WTC11 (cell line): ENCODE results near the gene BCAS3. TPM values are rescaled to one million over a fixed set of nuclear protein-coding genes. Genes with fewer than 3 reads are reported as not detected.

Experiments
- ATAC-seq: fragments of 200-7000 bp; cut with Tn5 transposase; 2 replicates; pipeline ENCODE4 v1.10.0; 2021; ENCODE audit warnings: mild to moderate bottlenecking, moderate library complexity
- CTCF ChIA-PET: fragments of 300-600 bp; sonication (Branson Sonifier 250); formaldehyde crosslinking; loops from one replicate; lab custom pipeline; 2021; ENCODE audit warnings: antibody characterized with exemption; lab: Charles Lee
- POLR2A ChIA-PET: fragments of 350-600 bp; sonication (Branson Sonifier 250); formaldehyde crosslinking; loops from one replicate; lab custom pipeline; 2021; ENCODE audit warnings: antibody characterized with exemption; lab: Charles Lee
- DNase-seq: peaks from one replicate; pipeline ENCODE4 v3.0.0; 2021; ENCODE audit warnings: low spot score
- H3K27ac Mint-ChIP-seq: 2 replicates; pipeline ENCODE4 v1.8.0; 2021; ENCODE audit warnings: mixed read lengths
- H3K27me3 Mint-ChIP-seq: 2 replicates; pipeline ENCODE4 v1.8.0; 2021; ENCODE audit warnings: low read depth, mild to moderate bottlenecking, moderate library complexity, mixed read lengths
- H3K36me3 Mint-ChIP-seq: 2 replicates; pipeline ENCODE4 v1.8.0; 2021; ENCODE audit warnings: mixed read lengths
- H3K4me1 Mint-ChIP-seq: 2 replicates; pipeline ENCODE4 v1.8.0; 2022; ENCODE audit warnings: mixed read lengths
- H3K4me3 Mint-ChIP-seq: 2 replicates; pipeline ENCODE4 v1.8.0; 2021; ENCODE audit warnings: mild to moderate bottlenecking, moderate library complexity, mixed read lengths
- H3K9me3 Mint-ChIP-seq: 2 replicates; pipeline ENCODE4 v1.8.0; 2021; ENCODE audit warnings: mixed read lengths
- CBFB ChIP-seq: sonication (generic); formaldehyde crosslinking; IDR thresholded peaks from 2 replicates; pipeline ENCODE4 v1.8.1; 2022; ENCODE audit warnings: mild to moderate bottlenecking, low read depth, missing genetic modification reagents
- CREM ChIP-seq: sonication (generic); formaldehyde crosslinking; IDR thresholded peaks from 2 replicates; pipeline ENCODE4 v1.8.1; 2022; ENCODE audit warnings: mild to moderate bottlenecking, missing genetic modification reagents, moderate library complexity
- ESRRA ChIP-seq: sonication (generic); formaldehyde crosslinking; IDR thresholded peaks from 2 replicates; pipeline ENCODE4 v1.8.1; 2022; ENCODE audit warnings: mild to moderate bottlenecking, missing genetic modification reagents, borderline replicate concordance
- GTF2I ChIP-seq: fragments of 250-450 bp; sonication (Bioruptor Pico); conservative IDR thresholded peaks from 2 replicates; pipeline ENCODE4 v1.4.0; 2021; ENCODE audit warnings: mild to moderate bottlenecking
- KAT7 ChIP-seq: sonication (generic); formaldehyde crosslinking; IDR thresholded peaks from 2 replicates; pipeline ENCODE4 v1.8.1; 2023; ENCODE audit warnings: missing genetic modification reagents, mild to moderate bottlenecking, borderline replicate concordance
- NFATC4 ChIP-seq: fragments of 250-450 bp; sonication (Bioruptor Pico); IDR thresholded peaks from 2 replicates; pipeline ENCODE4 v1.9.0; 2021; ENCODE audit warnings: mild to moderate bottlenecking
- NFE2L1 ChIP-seq: sonication (generic); formaldehyde crosslinking; IDR thresholded peaks from 2 replicates; pipeline ENCODE4 v1.8.1; 2023; ENCODE audit warnings: missing genetic modification reagents
- PRRX2 ChIP-seq: fragments of 250-450 bp; sonication (Bioruptor Pico); IDR thresholded peaks from 2 replicates; pipeline ENCODE4 v1.8.0; 2021; ENCODE audit warnings: mild to moderate bottlenecking
- TP53 ChIP-seq: sonication (generic); formaldehyde crosslinking; IDR thresholded peaks from 2 replicates; pipeline ENCODE4 v1.8.1; 2023; ENCODE audit warnings: mild to moderate bottlenecking, missing genetic modification reagents
- ZBTB21 ChIP-seq: sonication (generic); formaldehyde crosslinking; IDR thresholded peaks from 2 replicates; pipeline ENCODE4 v1.8.1; 2023; ENCODE audit warnings: mild to moderate bottlenecking, missing genetic modification reagents, borderline replicate concordance
- ZNF263 ChIP-seq: sonication (generic); formaldehyde crosslinking; IDR thresholded peaks from 2 replicates; pipeline ENCODE4 v1.8.1; 2022; ENCODE audit warnings: low read depth, mild to moderate bottlenecking, moderate library complexity, missing genetic modification reagents
- total RNA-seq: library from RNA; stranded (reverse); gene quantifications from 3 replicates; pipeline ENCODE4 v1.2.3, GENCODE V29; 2021
- TF ChIP-seq, protein P1 (sequence below): sonication (generic); formaldehyde crosslinking; IDR thresholded peaks from 2 replicates; pipeline ENCODE4 v1.8.0; 2023; ENCODE audit warnings: missing genetic modification reagents
- TF ChIP-seq, protein P2 (sequence below): fragments of 250-450 bp; sonication (Bioruptor Pico); IDR thresholded peaks from 2 replicates; pipeline ENCODE4 v1.8.0; 2021; ENCODE audit warnings: mild to moderate bottlenecking
- TF ChIP-seq, protein P3 (sequence below): sonication (generic); formaldehyde crosslinking; IDR thresholded peaks from 2 replicates; pipeline ENCODE4 v1.8.1; 2023; ENCODE audit warnings: mild to moderate bottlenecking, missing genetic modification reagents, borderline replicate concordance
- TF ChIP-seq, protein P4 (sequence below): sonication (generic); formaldehyde crosslinking; conservative IDR thresholded peaks from 2 replicates; pipeline ENCODE4 v1.8.1; 2022; ENCODE audit warnings: mild to moderate bottlenecking, missing genetic modification reagents
- TF ChIP-seq, protein P5 (sequence below): sonication (generic); formaldehyde crosslinking; IDR thresholded peaks from 2 replicates; pipeline ENCODE4 v1.8.0; 2023; ENCODE audit warnings: mild to moderate bottlenecking, missing genetic modification reagents

BCAS3 gene
- total RNA-seq, 1 experiment from 2014 or later, result 15.5 TPM

DNA sequence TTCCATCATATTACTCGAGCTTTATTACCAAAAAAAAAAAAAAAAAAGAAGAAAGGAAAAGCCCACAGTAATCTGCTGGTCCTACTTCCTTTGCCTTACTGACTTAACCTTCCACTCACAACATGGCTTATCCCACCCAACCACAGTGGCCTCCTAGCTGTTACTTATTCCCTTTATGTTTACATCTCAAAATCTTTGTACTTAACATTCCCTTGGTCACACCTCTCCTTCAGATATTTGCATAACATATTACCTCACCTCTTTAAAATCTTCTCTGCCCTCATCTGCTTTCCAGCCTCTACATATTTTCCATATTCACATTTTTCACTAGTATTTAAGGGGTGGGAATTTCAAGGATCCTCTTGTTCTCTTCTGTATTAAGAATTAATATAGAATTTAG, 395.0 kb downstream of the BCAS3 start (continued):
- TF ChIP-seq, protein P1, sequence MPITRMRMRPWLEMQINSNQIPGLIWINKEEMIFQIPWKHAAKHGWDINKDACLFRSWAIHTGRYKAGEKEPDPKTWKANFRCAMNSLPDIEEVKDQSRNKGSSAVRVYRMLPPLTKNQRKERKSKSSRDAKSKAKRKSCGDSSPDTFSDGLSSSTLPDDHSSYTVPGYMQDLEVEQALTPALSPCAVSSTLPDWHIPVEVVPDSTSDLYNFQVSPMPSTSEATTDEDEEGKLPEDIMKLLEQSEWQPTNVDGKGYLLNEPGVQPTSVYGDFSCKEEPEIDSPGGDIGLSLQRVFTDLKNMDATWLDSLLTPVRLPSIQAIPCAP (CRISPR knock-in tag), result no peak
- TF ChIP-seq NFE2L1 (CRISPR knock-in tag) (no peak), ZNF263 (no peak), KAT7 (CRISPR knock-in tag) (no peak), TP53 (CRISPR knock-in tag) (no peak), PRRX2 (CRISPR knock-in tag) (no peak)
- TF ChIP-seq, protein P2, sequence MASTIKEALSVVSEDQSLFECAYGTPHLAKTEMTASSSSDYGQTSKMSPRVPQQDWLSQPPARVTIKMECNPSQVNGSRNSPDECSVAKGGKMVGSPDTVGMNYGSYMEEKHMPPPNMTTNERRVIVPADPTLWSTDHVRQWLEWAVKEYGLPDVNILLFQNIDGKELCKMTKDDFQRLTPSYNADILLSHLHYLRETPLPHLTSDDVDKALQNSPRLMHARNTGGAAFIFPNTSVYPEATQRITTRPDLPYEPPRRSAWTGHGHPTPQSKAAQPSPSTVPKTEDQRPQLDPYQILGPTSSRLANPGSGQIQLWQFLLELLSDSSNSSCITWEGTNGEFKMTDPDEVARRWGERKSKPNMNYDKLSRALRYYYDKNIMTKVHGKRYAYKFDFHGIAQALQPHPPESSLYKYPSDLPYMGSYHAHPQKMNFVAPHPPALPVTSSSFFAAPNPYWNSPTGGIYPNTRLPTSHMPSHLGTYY (CRISPR knock-in tag), result no peak
- TF ChIP-seq, protein P3, sequence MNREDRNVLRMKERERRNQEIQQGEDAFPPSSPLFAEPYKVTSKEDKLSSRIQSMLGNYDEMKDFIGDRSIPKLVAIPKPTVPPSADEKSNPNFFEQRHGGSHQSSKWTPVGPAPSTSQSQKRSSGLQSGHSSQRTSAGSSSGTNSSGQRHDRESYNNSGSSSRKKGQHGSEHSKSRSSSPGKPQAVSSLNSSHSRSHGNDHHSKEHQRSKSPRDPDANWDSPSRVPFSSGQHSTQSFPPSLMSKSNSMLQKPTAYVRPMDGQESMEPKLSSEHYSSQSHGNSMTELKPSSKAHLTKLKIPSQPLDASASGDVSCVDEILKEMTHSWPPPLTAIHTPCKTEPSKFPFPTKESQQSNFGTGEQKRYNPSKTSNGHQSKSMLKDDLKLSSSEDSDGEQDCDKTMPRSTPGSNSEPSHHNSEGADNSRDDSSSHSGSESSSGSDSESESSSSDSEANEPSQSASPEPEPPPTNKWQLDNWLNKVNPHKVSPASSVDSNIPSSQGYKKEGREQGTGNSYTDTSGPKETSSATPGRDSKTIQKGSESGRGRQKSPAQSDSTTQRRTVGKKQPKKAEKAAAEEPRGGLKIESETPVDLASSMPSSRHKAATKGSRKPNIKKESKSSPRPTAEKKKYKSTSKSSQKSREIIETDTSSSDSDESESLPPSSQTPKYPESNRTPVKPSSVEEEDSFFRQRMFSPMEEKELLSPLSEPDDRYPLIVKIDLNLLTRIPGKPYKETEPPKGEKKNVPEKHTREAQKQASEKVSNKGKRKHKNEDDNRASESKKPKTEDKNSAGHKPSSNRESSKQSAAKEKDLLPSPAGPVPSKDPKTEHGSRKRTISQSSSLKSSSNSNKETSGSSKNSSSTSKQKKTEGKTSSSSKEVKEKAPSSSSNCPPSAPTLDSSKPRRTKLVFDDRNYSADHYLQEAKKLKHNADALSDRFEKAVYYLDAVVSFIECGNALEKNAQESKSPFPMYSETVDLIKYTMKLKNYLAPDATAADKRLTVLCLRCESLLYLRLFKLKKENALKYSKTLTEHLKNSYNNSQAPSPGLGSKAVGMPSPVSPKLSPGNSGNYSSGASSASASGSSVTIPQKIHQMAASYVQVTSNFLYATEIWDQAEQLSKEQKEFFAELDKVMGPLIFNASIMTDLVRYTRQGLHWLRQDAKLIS, result no peak

DNA sequence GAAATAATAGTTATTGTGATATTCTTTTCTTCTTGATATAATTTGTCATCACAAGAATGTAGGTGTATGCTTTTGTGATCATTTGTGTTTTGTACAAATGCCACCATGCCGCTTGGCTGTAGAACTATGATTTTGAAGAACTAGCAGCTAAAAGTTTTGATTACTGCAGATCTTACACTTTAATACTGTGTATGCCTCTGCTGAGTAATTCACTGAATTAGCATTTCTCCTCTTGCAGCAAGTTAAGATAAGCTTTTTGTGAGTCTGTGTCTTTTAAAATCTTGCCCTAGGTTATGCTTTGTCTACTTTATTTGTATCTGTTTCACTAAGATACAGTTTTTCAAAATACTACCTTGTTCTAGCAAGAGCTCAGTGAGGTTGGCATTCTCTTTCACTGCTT, 395.5 kb downstream of the BCAS3 start:
- TF ChIP-seq CREM (CRISPR knock-in tag), result no peak
- TF ChIP-seq GTF2I (CRISPR knock-in tag), result no peak
- no peak for TF ChIP-seq NFATC4 (CRISPR knock-in tag)
- Mint-ChIP-seq H3K27me3 (no peaks in the 10 kb centered on the region), H3K36me3 (no peaks in the 10 kb centered on the region), H3K9me3 (no peaks in the 10 kb centered on the region), H3K4me3 (no peak overlapping the region), H3K27ac (no peak overlapping the region), H3K4me1 (peaks cover 11% of the 10 kb centered on the region)
- POLR2A ChIA-PET, result no interaction called here
- CTCF ChIA-PET, result interaction anchor here (1.5 kb wide), 1 partner anchor 317 kb away, joined by 4 read pairs; no protein-coding TSS in a partner anchor
- ATAC-seq, result no peak
- DNase-seq, result no peak

DNA sequence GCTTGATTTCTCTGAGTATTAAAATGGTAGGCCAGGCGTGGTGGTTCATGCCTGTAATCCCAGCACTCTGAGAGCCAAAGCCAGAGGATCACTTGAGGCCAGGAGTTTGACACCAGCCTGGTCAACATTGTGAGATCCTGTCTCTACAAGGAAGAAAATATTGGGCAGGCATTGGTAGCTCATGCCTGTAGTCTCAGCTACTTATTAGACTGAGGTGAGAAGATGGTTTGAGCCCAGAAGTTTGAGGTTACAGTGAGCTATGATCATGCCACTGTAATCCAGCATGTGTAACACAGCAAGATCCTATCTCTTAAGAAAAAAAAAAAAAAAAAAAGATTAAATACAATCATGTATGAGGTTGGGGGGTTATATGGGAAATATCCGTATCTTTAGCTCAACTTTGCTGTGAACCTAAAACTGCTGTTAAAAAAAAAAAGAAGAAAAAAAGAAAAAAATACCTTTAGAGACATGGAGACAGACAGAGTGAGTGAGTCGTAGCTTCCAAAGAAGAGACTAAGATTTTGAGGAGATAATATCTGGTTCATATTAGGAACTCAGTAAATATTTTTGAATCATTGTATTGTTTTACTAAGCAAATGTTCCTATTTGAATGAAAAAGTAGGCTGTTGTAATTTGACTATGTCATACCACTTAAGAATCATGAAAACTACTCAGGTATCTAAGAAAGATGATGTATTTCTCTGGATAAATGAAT, 396.3 kb downstream of the BCAS3 start:
- Mint-ChIP-seq H3K4me1 (peaks cover 11% of the 10 kb centered on the region), H3K27me3 (no peaks in the 10 kb centered on the region), H3K4me3 (no peak overlapping the region), H3K36me3 (no peaks in the 10 kb centered on the region), H3K27ac (no peak overlapping the region), H3K9me3 (no peaks in the 10 kb centered on the region)
- POLR2A ChIA-PET, result interaction anchor here (0.6 kb wide), 1 partner anchor 318 kb away, joined by 5 read pairs; no protein-coding TSS in a partner anchor
- ATAC-seq, result no peak
- DNase-seq, result no peak
- CTCF ChIA-PET, result interaction anchor here (1.5 kb wide), 1 partner anchor 353 kb away, joined by 4 read pairs; no protein-coding TSS in a partner anchor
- TF ChIP-seq ZBTB21, result no peak
- no peak for TF ChIP-seq CBFB (CRISPR knock-in tag)
- TF ChIP-seq, protein P4, sequence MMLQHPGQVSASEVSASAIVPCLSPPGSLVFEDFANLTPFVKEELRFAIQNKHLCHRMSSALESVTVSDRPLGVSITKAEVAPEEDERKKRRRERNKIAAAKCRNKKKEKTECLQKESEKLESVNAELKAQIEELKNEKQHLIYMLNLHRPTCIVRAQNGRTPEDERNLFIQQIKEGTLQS (CRISPR knock-in tag), result no peak
- no peak for TF ChIP-seq ESRRA (CRISPR knock-in tag)
- TF ChIP-seq, protein P5, sequence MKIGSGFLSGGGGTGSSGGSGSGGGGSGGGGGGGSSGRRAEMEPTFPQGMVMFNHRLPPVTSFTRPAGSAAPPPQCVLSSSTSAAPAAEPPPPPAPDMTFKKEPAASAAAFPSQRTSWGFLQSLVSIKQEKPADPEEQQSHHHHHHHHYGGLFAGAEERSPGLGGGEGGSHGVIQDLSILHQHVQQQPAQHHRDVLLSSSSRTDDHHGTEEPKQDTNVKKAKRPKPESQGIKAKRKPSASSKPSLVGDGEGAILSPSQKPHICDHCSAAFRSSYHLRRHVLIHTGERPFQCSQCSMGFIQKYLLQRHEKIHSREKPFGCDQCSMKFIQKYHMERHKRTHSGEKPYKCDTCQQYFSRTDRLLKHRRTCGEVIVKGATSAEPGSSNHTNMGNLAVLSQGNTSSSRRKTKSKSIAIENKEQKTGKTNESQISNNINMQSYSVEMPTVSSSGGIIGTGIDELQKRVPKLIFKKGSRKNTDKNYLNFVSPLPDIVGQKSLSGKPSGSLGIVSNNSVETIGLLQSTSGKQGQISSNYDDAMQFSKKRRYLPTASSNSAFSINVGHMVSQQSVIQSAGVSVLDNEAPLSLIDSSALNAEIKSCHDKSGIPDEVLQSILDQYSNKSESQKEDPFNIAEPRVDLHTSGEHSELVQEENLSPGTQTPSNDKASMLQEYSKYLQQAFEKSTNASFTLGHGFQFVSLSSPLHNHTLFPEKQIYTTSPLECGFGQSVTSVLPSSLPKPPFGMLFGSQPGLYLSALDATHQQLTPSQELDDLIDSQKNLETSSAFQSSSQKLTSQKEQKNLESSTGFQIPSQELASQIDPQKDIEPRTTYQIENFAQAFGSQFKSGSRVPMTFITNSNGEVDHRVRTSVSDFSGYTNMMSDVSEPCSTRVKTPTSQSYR (CRISPR knock-in tag), result no peak
